ENCODE data around the gene IL31RA.

The IL31RA gene

GRCh38 chr5:55851675-55851979 is 470 bp downstream of the IL31RA start:
- no peak overlapping the region for H3K4me3 ChIP-seq (ENCODE audit: control insufficient read depth, low read depth, low read length)
- no peak for DNase-seq (ENCODE audit: low read depth)
- TF ChIP-seq CTCF (IDR thresholded peaks at IDR 0.05; ENCODE audit: control insufficient read depth, insufficient read depth, low read depth, low read length, missing control alignments) = no peak

- no peak for DNase-seq (ENCODE audit: low read depth)
- no peak overlapping the region for H3K4me3 ChIP-seq (ENCODE audit: control insufficient read depth, low read depth, low read length)
- TF ChIP-seq CTCF (IDR thresholded peaks at IDR 0.05; ENCODE audit: control insufficient read depth, insufficient read depth, low read depth, low read length, missing control alignments) = no peak
These were observed 1.3 kb downstream of the IL31RA start for GRCh38 chr5:55852503-55852902.

GRCh38 chr5:55853041-55853670 is 2.0 kb downstream of the IL31RA start:
- no peak for TF ChIP-seq CTCF (IDR thresholded peaks at IDR 0.05; ENCODE audit: control insufficient read depth, insufficient read depth, low read depth, low read length, missing control alignments)
- no peak overlapping the region for H3K4me3 ChIP-seq (ENCODE audit: control insufficient read depth, low read depth, low read length)
- DNase-seq (ENCODE audit: low read depth) = no peak

- peak; percentile 25 for DNase-seq (ENCODE audit: low read depth)
- no peak overlapping the region for H3K4me3 ChIP-seq (ENCODE audit: control insufficient read depth, low read depth, low read length)
- no peak for TF ChIP-seq CTCF (IDR thresholded peaks at IDR 0.05; ENCODE audit: control insufficient read depth, insufficient read depth, low read depth, low read length, missing control alignments)
These were observed 2.7 kb downstream of the IL31RA start for GRCh38 chr5:55853818-55854217.

GRCh38 chr5:55855509-55855908 is 4.4 kb downstream of the IL31RA start:
- no peak for DNase-seq (ENCODE audit: low read depth)
- no peak overlapping the region for H3K4me3 ChIP-seq (ENCODE audit: control insufficient read depth, low read depth, low read length)
- TF ChIP-seq CTCF (IDR thresholded peaks at IDR 0.05; ENCODE audit: control insufficient read depth, insufficient read depth, low read depth, low read length, missing control alignments) = no peak

GRCh38 chr5:55856516-55857246 is 5.5 kb downstream of the IL31RA start:
- TF ChIP-seq CTCF (IDR thresholded peaks at IDR 0.05; ENCODE audit: control insufficient read depth, insufficient read depth, low read depth, low read length, missing control alignments) = no peak
- no peak overlapping the region for H3K4me3 ChIP-seq (ENCODE audit: control insufficient read depth, low read depth, low read length)
- DNase-seq (ENCODE audit: low read depth) = no peak

All from AG09309 (cell line).